A549 (cell line): Measurements from ENCODE around the gene LBH.

Experiments
- NR3C1 ChIP-seq: fragments of >200 bp; sonication (Bioruptor Twin); formaldehyde crosslinking; IDR thresholded peaks from 3 replicates; pipeline ENCODE4 v1.6.1; 2017
- TF ChIP-seq, protein P1 (sequence below): fragments of >200 bp; sonication (Bioruptor Twin); formaldehyde crosslinking; IDR thresholded peaks from 3 replicates; pipeline ENCODE4 v1.5.1; 2016

DNA sequence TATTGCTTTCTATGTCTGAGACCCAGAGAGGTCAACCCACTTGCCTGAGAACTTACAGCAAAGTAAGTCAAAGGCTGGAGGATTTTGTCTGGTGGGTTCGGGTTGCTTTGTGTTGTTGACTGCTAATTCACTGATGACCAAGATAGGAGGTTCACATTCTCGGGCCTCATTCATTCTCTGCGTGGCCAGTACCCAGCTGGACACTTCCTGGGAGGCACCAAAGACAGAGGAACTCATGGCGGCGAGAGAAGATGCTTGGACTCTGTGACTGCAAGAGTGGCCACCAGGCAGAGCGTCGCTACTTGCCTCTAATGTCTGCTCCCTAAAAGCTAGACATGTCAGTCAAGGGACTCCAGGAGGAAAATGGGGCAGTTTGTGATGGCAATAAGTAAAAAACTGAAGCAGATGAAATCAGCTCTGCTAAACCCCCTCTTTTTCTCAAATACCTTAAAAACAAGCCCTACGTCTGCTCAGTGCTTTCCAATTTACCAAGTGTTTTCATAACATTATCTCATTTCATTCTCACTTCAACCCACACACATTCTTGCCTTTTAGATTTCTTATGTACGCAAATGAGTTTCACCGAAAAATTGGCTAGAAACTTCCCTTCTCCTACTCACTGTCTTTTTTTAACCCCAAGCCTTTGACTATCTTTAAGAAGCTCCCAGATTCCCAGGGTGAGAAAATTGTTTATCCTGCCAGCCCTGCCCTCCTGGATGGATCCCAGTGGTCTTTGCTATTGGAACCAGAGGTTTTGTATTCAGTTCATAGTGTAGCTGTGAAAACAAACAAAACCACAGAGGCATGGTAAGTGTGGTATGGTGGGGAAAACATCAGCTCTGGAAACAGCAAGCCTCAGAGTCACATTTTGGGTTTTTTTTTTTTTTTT lies 4.9 kb upstream of the LBH start:
- TF ChIP-seq NR3C1 = no peak
- TF ChIP-seq, protein P1, sequence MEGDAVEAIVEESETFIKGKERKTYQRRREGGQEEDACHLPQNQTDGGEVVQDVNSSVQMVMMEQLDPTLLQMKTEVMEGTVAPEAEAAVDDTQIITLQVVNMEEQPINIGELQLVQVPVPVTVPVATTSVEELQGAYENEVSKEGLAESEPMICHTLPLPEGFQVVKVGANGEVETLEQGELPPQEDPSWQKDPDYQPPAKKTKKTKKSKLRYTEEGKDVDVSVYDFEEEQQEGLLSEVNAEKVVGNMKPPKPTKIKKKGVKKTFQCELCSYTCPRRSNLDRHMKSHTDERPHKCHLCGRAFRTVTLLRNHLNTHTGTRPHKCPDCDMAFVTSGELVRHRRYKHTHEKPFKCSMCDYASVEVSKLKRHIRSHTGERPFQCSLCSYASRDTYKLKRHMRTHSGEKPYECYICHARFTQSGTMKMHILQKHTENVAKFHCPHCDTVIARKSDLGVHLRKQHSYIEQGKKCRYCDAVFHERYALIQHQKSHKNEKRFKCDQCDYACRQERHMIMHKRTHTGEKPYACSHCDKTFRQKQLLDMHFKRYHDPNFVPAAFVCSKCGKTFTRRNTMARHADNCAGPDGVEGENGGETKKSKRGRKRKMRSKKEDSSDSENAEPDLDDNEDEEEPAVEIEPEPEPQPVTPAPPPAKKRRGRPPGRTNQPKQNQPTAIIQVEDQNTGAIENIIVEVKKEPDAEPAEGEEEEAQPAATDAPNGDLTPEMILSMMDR = no peak
